ENCODE data around the gene SRMS.
"Not testable (repeated sequence)": the region's sequence is repeated elsewhere in the genome, so short reads cannot be mapped to it uniquely, and the experiment has no call there.

The SRMS gene

DNA sequence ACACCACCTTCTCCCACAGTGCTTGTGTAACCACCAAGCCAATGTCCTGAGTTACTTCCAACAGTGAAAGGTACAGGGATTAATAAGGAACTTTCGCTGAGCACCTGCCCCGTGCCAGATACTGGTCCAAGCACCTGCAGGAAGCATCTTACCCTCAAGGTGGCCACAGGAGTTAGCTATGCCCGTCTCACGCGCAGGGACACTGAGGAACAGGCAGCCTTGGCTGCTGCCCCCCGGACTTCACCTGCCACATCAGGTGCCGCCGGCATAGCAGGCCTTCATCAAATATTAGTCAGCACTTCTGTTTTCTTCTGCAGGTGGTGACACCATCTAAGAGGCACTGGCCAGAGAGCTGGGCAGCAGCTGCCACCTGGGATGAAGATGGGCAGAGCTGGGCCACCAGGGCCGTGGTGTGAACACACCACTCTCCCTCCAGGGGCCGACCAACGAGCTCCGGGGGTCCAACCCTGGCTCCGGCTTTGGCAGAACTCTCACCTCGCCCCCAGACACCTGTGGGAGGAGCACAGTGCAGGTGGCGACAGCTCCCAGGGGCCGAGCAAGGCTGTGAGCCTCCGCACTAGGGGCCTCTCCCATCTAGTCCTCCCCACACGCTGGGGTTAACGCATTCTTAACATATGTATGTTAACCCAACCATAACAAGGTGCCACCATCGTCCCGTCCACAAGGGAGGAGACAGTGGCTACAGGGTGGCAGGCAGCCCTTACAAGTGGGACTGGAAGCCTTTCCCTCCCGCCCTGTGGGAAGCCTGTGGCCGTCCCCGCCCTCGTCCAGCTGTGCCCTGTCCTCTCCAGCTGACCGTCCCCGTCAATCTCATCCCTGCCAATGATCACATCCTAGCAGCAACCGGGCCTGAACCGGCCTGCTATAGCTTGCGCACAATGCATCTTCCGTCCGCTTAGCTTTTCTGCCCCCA lies 29.9 kb downstream of the SRMS start:
- TF ChIP-seq, protein P1, sequence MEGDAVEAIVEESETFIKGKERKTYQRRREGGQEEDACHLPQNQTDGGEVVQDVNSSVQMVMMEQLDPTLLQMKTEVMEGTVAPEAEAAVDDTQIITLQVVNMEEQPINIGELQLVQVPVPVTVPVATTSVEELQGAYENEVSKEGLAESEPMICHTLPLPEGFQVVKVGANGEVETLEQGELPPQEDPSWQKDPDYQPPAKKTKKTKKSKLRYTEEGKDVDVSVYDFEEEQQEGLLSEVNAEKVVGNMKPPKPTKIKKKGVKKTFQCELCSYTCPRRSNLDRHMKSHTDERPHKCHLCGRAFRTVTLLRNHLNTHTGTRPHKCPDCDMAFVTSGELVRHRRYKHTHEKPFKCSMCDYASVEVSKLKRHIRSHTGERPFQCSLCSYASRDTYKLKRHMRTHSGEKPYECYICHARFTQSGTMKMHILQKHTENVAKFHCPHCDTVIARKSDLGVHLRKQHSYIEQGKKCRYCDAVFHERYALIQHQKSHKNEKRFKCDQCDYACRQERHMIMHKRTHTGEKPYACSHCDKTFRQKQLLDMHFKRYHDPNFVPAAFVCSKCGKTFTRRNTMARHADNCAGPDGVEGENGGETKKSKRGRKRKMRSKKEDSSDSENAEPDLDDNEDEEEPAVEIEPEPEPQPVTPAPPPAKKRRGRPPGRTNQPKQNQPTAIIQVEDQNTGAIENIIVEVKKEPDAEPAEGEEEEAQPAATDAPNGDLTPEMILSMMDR (IDR thresholded peaks at IDR 0.05; ENCODE audit: insufficient read depth, low read depth, low read length, missing control alignments) = no peak
- H3K4me3 ChIP-seq (ENCODE audit: low read depth, low read length) = no peak overlapping the region
- no peak for DNase-seq (ENCODE audit: low read depth)

DNA sequence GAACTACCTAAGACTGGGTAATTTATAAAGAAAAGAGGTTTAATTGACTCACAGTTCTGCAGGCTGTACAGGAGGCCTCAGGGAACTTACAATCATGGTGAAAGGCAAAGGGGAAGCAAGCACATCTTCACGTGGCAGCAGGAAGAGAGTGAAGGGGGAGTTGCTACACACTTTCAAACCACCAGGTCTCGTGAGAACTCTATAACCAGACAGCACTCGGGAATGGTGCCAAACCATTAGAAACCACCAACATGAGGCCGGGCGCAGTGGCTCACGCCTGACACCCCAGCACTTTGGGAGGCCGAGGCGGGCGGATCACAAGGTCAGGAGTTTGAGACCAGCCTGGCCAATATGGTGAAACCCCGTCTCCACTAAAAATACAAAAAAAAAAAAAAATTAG lies 33.0 kb downstream of the SRMS start:
- DNase-seq (ENCODE audit: low read depth) = peak; percentile 38
- not testable (repeated sequence) for H3K4me3 ChIP-seq (ENCODE audit: low read depth, low read length)

DNA sequence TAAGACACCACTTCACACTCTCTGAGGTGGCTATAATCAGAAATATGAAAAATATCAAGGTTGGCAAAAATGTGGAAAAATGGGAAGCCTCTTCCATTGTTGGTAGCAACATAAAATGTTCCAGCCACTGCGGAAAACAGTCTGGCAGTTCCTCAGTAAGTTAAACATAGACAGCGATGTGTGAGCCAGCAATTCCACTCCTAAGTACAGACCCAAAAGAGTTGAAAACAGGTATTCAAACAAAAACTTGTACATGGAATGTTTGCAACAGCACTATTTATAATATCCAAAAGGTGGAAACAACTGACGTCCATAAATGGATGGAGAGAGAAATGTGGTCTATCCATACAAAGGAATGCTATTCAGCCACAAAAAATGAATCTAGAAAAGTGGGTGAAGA lies 34.3 kb downstream of the SRMS start:
- TF ChIP-seq, protein P1 (IDR thresholded peaks at IDR 0.05; ENCODE audit: insufficient read depth, low read depth, low read length, missing control alignments) = no peak
- no peak overlapping the region for H3K4me3 ChIP-seq (ENCODE audit: low read depth, low read length)
- DNase-seq (ENCODE audit: low read depth) = no peak

DNA sequence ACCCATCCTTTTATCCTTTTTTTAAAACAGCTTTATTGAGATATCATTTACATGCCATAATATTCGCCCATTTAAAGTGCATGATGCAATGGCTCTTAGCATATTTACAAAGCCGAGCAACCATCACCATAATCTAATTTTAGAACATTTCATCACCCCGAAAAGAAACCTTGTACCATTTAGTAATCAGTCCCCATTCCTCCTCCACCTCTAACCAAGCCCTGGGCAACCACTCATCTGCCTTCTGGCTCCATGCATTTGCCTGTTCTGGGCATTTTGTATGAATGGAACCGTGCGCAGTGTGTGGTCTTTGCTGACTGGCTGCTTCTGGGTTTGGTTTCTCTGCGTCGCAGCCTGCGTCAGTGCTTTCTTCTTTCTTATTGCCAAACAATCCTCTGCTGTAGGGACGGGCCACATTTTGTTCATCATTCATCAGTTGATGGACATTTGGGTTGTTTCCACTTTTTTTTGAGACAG lies 38.4 kb downstream of the SRMS start:
- DNase-seq (ENCODE audit: low read depth) = no peak

DNA sequence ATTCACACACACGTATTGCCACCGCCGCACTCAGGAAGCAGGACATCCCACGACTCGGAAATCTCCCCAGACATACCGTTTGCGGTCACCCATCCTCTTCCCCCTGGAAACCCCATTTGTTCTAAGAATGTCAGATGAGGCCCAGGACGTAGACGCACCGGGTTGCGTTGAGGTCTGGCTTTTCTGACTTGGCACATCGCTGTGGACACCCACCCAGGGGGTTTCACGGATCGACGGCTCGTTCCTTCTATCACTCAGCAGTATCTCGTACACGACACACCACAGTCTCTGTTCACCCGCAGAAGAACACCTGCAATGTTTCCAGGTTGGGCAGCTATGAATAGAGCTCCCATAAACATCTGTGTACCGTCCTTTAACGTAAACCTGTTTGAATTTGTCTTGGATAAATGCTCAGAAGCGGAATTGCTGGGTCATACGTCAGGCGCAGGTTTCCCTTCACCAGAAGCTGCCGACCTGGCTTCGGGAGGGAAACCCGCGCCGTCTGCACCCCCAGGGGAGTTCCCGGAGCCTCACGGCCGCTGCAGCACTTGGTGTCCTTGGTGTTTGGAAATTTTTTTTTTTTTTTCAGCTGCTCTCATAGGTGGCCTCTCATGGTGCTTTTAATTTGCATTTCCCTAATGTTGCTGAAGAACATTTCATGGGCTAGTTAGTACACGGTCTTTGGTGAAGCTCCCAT lies 39.3 kb downstream of the SRMS start:
- H3K4me3 ChIP-seq (ENCODE audit: low read depth, low read length) = no peak overlapping the region
- DNase-seq (ENCODE audit: low read depth) = no peak
- TF ChIP-seq, protein P1 (IDR thresholded peaks at IDR 0.05; ENCODE audit: insufficient read depth, low read depth, low read length, missing control alignments) = no peak

More for the DNA sequence above, 38.4 kb downstream of the SRMS start:
- TF ChIP-seq, protein P1 (IDR thresholded peaks at IDR 0.05; ENCODE audit: insufficient read depth, low read depth, low read length, missing control alignments) = no peak
- H3K4me3 ChIP-seq (ENCODE audit: low read depth, low read length) = no peak overlapping the region

DNA sequence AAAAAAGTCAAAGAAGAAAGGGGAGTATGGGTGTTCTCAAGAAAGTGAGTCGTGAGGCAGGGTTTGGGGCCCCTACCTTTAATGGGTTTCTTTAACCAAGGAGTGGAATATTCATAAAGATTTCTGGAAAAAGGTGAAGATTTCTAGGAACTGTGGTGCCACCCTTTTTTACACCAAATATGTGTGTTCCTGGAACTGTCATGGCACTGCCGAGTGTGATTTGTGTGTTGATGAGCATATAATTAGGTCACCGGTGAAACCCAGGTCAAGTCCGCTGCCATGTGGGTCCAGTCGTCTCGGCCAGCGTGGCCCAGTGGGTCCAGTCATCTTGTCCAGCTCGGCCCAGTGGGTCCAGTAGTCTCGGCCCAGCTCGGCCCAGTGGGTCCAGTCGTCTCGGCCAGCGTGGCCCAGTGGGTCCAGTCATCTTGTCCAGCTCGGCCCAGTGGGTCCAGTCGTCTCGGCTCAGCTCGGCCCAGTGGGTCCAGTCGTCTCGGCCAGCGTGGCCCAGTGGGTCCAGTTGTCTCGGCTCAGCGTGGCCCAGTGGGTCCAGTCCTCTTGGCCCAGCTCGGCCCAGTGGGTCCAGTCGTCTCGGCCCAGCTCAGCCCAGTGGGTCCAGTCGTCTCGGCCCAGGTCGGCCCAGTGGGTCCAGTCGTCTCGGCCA lies 40.3 kb downstream of the SRMS start:
- DNase-seq (ENCODE audit: low read depth) = no peak
- no peak overlapping the region for H3K4me3 ChIP-seq (ENCODE audit: low read depth, low read length)
- TF ChIP-seq, protein P1 (IDR thresholded peaks at IDR 0.05; ENCODE audit: insufficient read depth, low read depth, low read length, missing control alignments) = no peak

DNA sequence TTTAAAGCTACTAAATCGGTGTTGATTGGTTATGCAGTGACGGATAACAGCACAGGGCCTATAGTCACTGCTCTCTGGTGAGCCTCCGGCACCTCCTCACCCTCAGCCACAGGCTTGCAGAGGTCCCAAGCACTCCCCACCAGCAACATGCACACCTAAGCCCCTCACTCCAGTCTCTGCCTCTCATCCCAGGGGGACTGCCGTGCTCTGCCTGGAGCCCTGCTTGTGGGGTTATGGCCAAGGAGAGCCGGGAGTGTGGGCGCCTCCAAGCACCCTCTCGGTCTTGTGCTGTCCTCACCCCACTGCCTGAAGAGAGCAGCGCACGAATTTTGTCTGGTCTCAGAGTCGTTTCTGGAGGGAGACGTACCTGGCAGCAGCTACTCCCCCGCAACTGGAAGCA lies 41.8 kb downstream of the SRMS start:
- no peak for DNase-seq (ENCODE audit: low read depth)
- no peak overlapping the region for H3K4me3 ChIP-seq (ENCODE audit: low read depth, low read length)
- TF ChIP-seq, protein P1 (IDR thresholded peaks at IDR 0.05; ENCODE audit: insufficient read depth, low read depth, low read length, missing control alignments) = no peak

Measured in GM12865 (cell line).